ENCODE results near the gene ZNF316. TPM values are rescaled to one million over a fixed set of nuclear protein-coding genes. Genes with fewer than 3 reads are reported as not detected.

ZNF316 gene
- total and polyA plus RNA-seq, 4 donors, result 20.9 to 38.5 (median 24.0) TPM

GRCh38 chr7:6628045-6628444, 9.1 kb upstream of the ZNF316 start:
- no peak for TF ChIP-seq CTCF (IDR thresholded peaks at IDR 0.05; ENCODE audit: control extremely low read depth, extremely low read depth)
- Histone ChIP-seq H3K4me1 (ENCODE audit: control insufficient read depth in 5 of 5, insufficient read depth in 5 of 5, low read length in 5 of 5) (no peaks in the 10 kb centered on the region), H3K27me3 (ENCODE audit: control insufficient read depth in 3 of 3, insufficient read depth in 3 of 3, low read length in 2 of 3) (no peaks in the 10 kb centered on the region), H3K36me3 (ENCODE audit: control insufficient read depth in 4 of 4, insufficient read depth in 4 of 4, low read length in 4 of 4) (peaks cover 0 to 7% (median 4%) of the 10 kb centered on the region in 4 donors), H3K27ac (ENCODE audit: low read depth in 1 of 2, low read length in 1 of 2) (no peak overlapping the region), H3K4me3 (no peak overlapping the region), H3K9ac (ENCODE audit: insufficient read depth in 1 of 2, low read length in 2 of 2) (no peak overlapping the region), H3K9me3 (ENCODE audit: control insufficient read depth in 4 of 4, insufficient read depth in 3 of 4, low read length in 3 of 4) (no peaks in the 10 kb centered on the region)
- no peak for ATAC-seq (ENCODE audit: insufficient read depth, low FRiP score)
- WGBS, 2 donors, result 81 to 89% methylated on average over 6 of the region's 6 CpGs
- no peak for DNase-seq

- H3K27me3 ChIP-seq (ENCODE audit: control insufficient read depth in 3 of 3, insufficient read depth in 3 of 3, low read length in 2 of 3), result no peaks in the 10 kb centered on the region
- ATAC-seq (ENCODE audit: insufficient read depth, low FRiP score) (no peak), DNase-seq (no peak)
- no peaks in the 10 kb centered on the region for H3K4me1 ChIP-seq (ENCODE audit: control insufficient read depth in 5 of 5, insufficient read depth in 5 of 5, low read length in 5 of 5)
- no peaks in the 10 kb centered on the region for H3K9me3 ChIP-seq (ENCODE audit: control insufficient read depth in 4 of 4, insufficient read depth in 3 of 4, low read length in 3 of 4)
- H3K4me3 ChIP-seq, result no peak overlapping the region
- WGBS, 2 donors, result 69 to 86% methylated on average over 11 of the region's 11 CpGs
- H3K27ac ChIP-seq (ENCODE audit: low read depth in 1 of 2, low read length in 1 of 2), result no peak overlapping the region
- TF ChIP-seq CTCF (IDR thresholded peaks at IDR 0.05; ENCODE audit: control extremely low read depth, extremely low read depth), result no peak
- no peak overlapping the region for H3K9ac ChIP-seq (ENCODE audit: insufficient read depth in 1 of 2, low read length in 2 of 2)
- peaks cover 0 to 2% (median 0%) of the 10 kb centered on the region in 4 donors for H3K36me3 ChIP-seq (ENCODE audit: control insufficient read depth in 4 of 4, insufficient read depth in 4 of 4, low read length in 4 of 4)
These were observed 6.9 kb upstream of the ZNF316 start for GRCh38 chr7:6630007-6630849.

- H3K36me3 ChIP-seq (ENCODE audit: control insufficient read depth in 4 of 4, insufficient read depth in 4 of 4, low read length in 4 of 4), result no peaks in the 10 kb centered on the region
- peaks cover 0 to 6% (median 0%) of the 10 kb centered on the region in 5 donors for H3K4me1 ChIP-seq (ENCODE audit: control insufficient read depth in 5 of 5, insufficient read depth in 5 of 5, low read length in 5 of 5)
- H3K4me3 ChIP-seq, result no peak overlapping the region
- H3K27ac ChIP-seq (ENCODE audit: low read depth in 1 of 2, low read length in 1 of 2), result no peak overlapping the region
- H3K9ac ChIP-seq (ENCODE audit: insufficient read depth in 1 of 2, low read length in 2 of 2), result no peak overlapping the region
- no peak for ATAC-seq (ENCODE audit: insufficient read depth, low FRiP score)
- no peaks in the 10 kb centered on the region for H3K27me3 ChIP-seq (ENCODE audit: control insufficient read depth in 3 of 3, insufficient read depth in 3 of 3, low read length in 2 of 3)
- no peak for DNase-seq
- WGBS, 2 donors, result 70 to 84% methylated on average over 7 of the region's 7 CpGs
- no peaks in the 10 kb centered on the region for H3K9me3 ChIP-seq (ENCODE audit: control insufficient read depth in 4 of 4, insufficient read depth in 3 of 4, low read length in 3 of 4)
- no peak for TF ChIP-seq CTCF (IDR thresholded peaks at IDR 0.05; ENCODE audit: control extremely low read depth, extremely low read depth)
These were observed 5.5 kb upstream of the ZNF316 start for GRCh38 chr7:6631605-6632004.

Data from lung (tissue), 12 donors.